HepG2 (cell line): ENCODE measurements around the gene TMEM125. TPM values are rescaled to one million over a fixed set of nuclear protein-coding genes. Genes with fewer than 3 reads are reported as not detected.
A peak's percentile ranks its signal among the peaks of the same experiment; 100 is the strongest.

Experiments used
- AKNA ChIP-seq: sonication (generic); formaldehyde crosslinking; IDR thresholded peaks from 2 replicates; pipeline ENCODE4 v1.4.0; 2020; ENCODE audit warnings: missing genetic modification reagents, borderline replicate concordance
- CEBPZ ChIP-seq: IDR thresholded peaks from 2 replicates; pipeline ENCODE4 v1.6.1; 2012; ENCODE audit warnings: low read length, improper control_type of control experiment
- KDM2A ChIP-seq: sonication (generic); formaldehyde crosslinking; IDR thresholded peaks from 2 replicates; pipeline ENCODE4 v1.4.0; 2020; ENCODE audit warnings: low read depth, missing genetic modification reagents, borderline replicate concordance
- PATZ1 ChIP-seq: sonication (generic); formaldehyde crosslinking; IDR thresholded peaks from 2 replicates; pipeline ENCODE4 v1.4.0; 2020; ENCODE audit warnings: missing genetic modification reagents
- PHF21A ChIP-seq: sonication (generic); formaldehyde crosslinking; IDR thresholded peaks from 2 replicates; pipeline ENCODE4 v1.5.0; 2020; ENCODE audit warnings: mild to moderate bottlenecking, missing genetic modification reagents
- STAG1 ChIP-seq: sonication (generic); formaldehyde crosslinking; IDR thresholded peaks from 2 replicates; pipeline ENCODE4 v1.4.0; 2020; ENCODE audit warnings: missing genetic modification reagents
- STAT5B ChIP-seq: sonication (generic); formaldehyde crosslinking; IDR thresholded peaks from 2 replicates; pipeline ENCODE4 v1.4.0; 2020; ENCODE audit warnings: missing genetic modification reagents
- U2AF1 ChIP-seq: fragments of 200-400 bp; formaldehyde crosslinking; optimal IDR thresholded peaks from 2 replicates; pipeline ENCODE3; 2017; ENCODE audit warnings: mild to moderate bottlenecking, low read depth, low read length
- ZMAT3 ChIP-seq: sonication (generic); formaldehyde crosslinking; conservative IDR thresholded peaks from 2 replicates; pipeline ENCODE4 v1.7.0; 2021; ENCODE audit warnings: missing genetic modification reagents
- ZMYM3 ChIP-seq: sonication (generic); formaldehyde crosslinking; IDR thresholded peaks from 2 replicates; pipeline ENCODE4 v1.5.1; 2020; ENCODE audit warnings: mild to moderate bottlenecking, missing genetic modification reagents
- ZNF234 ChIP-seq: sonication (generic); formaldehyde crosslinking; conservative IDR thresholded peaks from 2 replicates; pipeline ENCODE4 v1.5.1; 2020; ENCODE audit warnings: mild to moderate bottlenecking, missing genetic modification reagents
- ZNF383 ChIP-seq: sonication (generic); formaldehyde crosslinking; IDR thresholded peaks from 2 replicates; pipeline ENCODE4 v1.4.0; 2020; ENCODE audit warnings: missing genetic modification reagents, mild to moderate bottlenecking, borderline replicate concordance
- ZNF512B ChIP-seq: sonication (generic); formaldehyde crosslinking; IDR thresholded peaks from 2 replicates; pipeline ENCODE4 v1.5.1; 2020; ENCODE audit warnings: missing genetic modification reagents, mild to moderate bottlenecking, borderline replicate concordance
- ZSCAN22 ChIP-seq: sonication (generic); formaldehyde crosslinking; IDR thresholded peaks from 2 replicates; pipeline ENCODE4 v1.4.0; 2020; ENCODE audit warnings: mild to moderate bottlenecking, missing genetic modification reagents
- ZSCAN31 ChIP-seq: sonication (generic); formaldehyde crosslinking; IDR thresholded peaks from 2 replicates; pipeline ENCODE4 v1.5.0; 2020; ENCODE audit warnings: low read depth, mild to moderate bottlenecking, missing genetic modification reagents
- ZSCAN9 ChIP-seq: IDR thresholded peaks from 2 replicates; pipeline ENCODE4 v1.6.1; 2016; ENCODE audit warnings: borderline replicate concordance
- polyA plus RNA-seq, 8 experiments: library from polyadenylated mRNA; depleted of rRNA in 3 of 8; stranded (reverse) in 7 of 8; unstranded in 1 of 8; fragments of >200 nt; fragmentation: Illumina TruSeq in 4 of 8; extraction: Trizol in 4 of 8; gene quantifications; 2 replicates each; pipeline versions ENCODE4 v1.2.1 to v1.2.3, GENCODE V29; 2011 to 2016; ENCODE audit warnings: low read depth in 4 of 8, missing spikeins in 1 of 8, mixed read lengths in 1 of 8; ENCODE audit not compliant: insufficient read depth in 1 of 8
- total RNA-seq, 5 experiments: library from RNA; depleted of rRNA; stranded (reverse); fragments of >200 nt; fragmentation: Illumina TruSeq; extraction: Trizol; gene quantifications; 2 replicates each; pipeline ENCODE4 v1.2.3, GENCODE V29; 2016; ENCODE audit warnings: low read depth in 1 of 5

TMEM125 gene
- total and polyA plus RNA-seq, 2 of the 13 experiments (the other 11 are each of a cell fraction or from before 2014, with no cell fraction given) = 0.03 TPM; not detected in 1

- TF ChIP-seq ZNF512B (CRISPR knock-in tag) (no peak), STAG1 (CRISPR knock-in tag) (no peak), ZNF234 (CRISPR knock-in tag) (no peak), ZSCAN9 (no peak), KDM2A (no peak), STAT5B (no peak), ZNF383 (CRISPR knock-in tag) (no peak), PATZ1 (peak; percentile 83), ZSCAN31 (CRISPR knock-in tag) (no peak), CEBPZ (no peak), ZSCAN22 (CRISPR knock-in tag) (no peak), AKNA (CRISPR knock-in tag) (no peak), ZMYM3 (CRISPR knock-in tag) (peak; percentile 24; the same call in 1 of the 2 replicates), ZMAT3 (CRISPR knock-in tag) (no peak), PHF21A (CRISPR knock-in tag) (0 out of 2 replicates have a peak, but pooled peaks have one; percentile 43), U2AF1 (no peak)
Observed at GRCh38 chr1:43276673-43277072, 6.9 kb downstream of the TMEM125 start (continued).
